Transverse colon (tissue), 4 donors: ENCODE measurements around the gene NFIC. TPM values are rescaled to one million over a fixed set of nuclear protein-coding genes. Genes with fewer than 3 reads are reported as not detected.

Source experiments
- DNase-seq: peaks from one replicate; pipeline ENCODE4 v3.0.0-alpha.2; 2019
- H3K27ac ChIP-seq, 4 donors: fragments of 200-600 bp; sonication (generic); 2 replicates each; pipeline ENCODE4 v1.5.1; 2016 to 2018; ENCODE audit warnings: inconsistent platforms in 4 of 4
- H3K27me3 ChIP-seq: fragments of 200-600 bp; sonication (generic); 2 replicates; pipeline ENCODE4 v1.5.1; 2017; ENCODE audit warnings: inconsistent platforms
- H3K36me3 ChIP-seq, 4 donors: fragments of 200-600 bp; sonication (generic); 2 replicates each; pipeline ENCODE4 v1.5.1; 2017 to 2019; ENCODE audit warnings: inconsistent platforms in 4 of 4
- H3K4me1 ChIP-seq, 4 donors: fragments of 200-600 bp; sonication (generic); 2 replicates each; pipeline ENCODE4 v1.5.1; 2017 to 2020; ENCODE audit warnings: inconsistent platforms in 4 of 4
- H3K4me3 ChIP-seq, 4 donors: fragments of 200-600 bp; sonication (generic); 1 replicate in 1 of 4; 2 replicates in 3 of 4; pipeline versions ENCODE4 v1.5.1 to v1.6.1; 2017 to 2019; ENCODE audit warnings: inconsistent platforms in 4 of 4
- H3K9me3 ChIP-seq, 2 donors: fragments of 200-600 bp; sonication (generic); 2 replicates each; pipeline ENCODE4 v1.5.1; 2017 to 2019; ENCODE audit warnings: inconsistent platforms in 2 of 2
- EP300 ChIP-seq: sonication (generic); formaldehyde crosslinking; IDR thresholded peaks from one replicate; pipeline ENCODE4 v1.6.1; 2017; ENCODE audit warnings: antibody characterized with exemption, low read depth
- POLR2A ChIP-seq: fragments of 450-650 bp; IDR thresholded peaks from one replicate; pipeline ENCODE4 v1.6.1; 2016; ENCODE audit warnings: antibody characterized with exemption, mild to moderate bottlenecking, moderate library complexity
- POLR2AphosphoS5 ChIP-seq, 3 donors: sonication (generic); formaldehyde crosslinking; IDR thresholded peaks; one replicate each; pipeline ENCODE4 v1.6.1; 2016; ENCODE audit warnings: antibody characterized with exemption in 3 of 3
- WGBS, 2 donors: methylation state at CpG; one replicate each; pipeline ENCODE4 v1.1.5; 2018; ENCODE audit warnings: low coverage in 1 of 2; 5-methylcytosine and 5-hydroxymethylcytosine counted together
- in situ Hi-C, 4 donors: fragments of 200-750 bp; cut with MboI; loops; one replicate each; pipeline versions ENCODE4 v1.15.0 to v1.15.1; 2017; ENCODE audit warnings: low sequenced_read_pairs in 3 of 4, low pct_ligation_motif_present in 1 of 4, low pct_unique_long_range_greater_than_20kb in 1 of 4
- intact Hi-C: fragments of 100-400 bp; cut with DNase I; formaldehyde crosslinking; loops from one replicate; pipeline ENCODE4 v1.15.1; 2023; ENCODE audit warnings: low total_unique reads
- small RNA-seq, 4 donors: library from RNA; depleted of rRNA; stranded (forward); fragments of <200 nt; gene quantifications; one replicate each; pipeline ENCODE3, GENCODE V24; 2016
- total RNA-seq, 4 donors: library from RNA; depleted of rRNA; stranded (reverse); fragments of >200 nt; gene quantifications; one replicate each; pipeline ENCODE4 v1.1.0, GENCODE V29; 2016
- TF ChIP-seq, protein P1 (sequence below), 5 experiments: fragments of 200-600 bp in 3 of 5; fragments of 450-650 bp in 2 of 5; sonication (generic) in 3 of 5; IDR thresholded peaks; 1 replicate in 2 of 5; 2 replicates in 3 of 5; pipeline ENCODE4 v1.5.1; 2016 to 2017; ENCODE audit warnings: antibody characterized with exemption in 5 of 5, inconsistent platforms in 3 of 5, mild to moderate bottlenecking in 2 of 5, moderate library complexity in 1 of 5

The NFIC gene
- total RNA-seq, 4 donors from 2014 or later: 39.9 to 145 (median 68.1) TPM

DNA sequence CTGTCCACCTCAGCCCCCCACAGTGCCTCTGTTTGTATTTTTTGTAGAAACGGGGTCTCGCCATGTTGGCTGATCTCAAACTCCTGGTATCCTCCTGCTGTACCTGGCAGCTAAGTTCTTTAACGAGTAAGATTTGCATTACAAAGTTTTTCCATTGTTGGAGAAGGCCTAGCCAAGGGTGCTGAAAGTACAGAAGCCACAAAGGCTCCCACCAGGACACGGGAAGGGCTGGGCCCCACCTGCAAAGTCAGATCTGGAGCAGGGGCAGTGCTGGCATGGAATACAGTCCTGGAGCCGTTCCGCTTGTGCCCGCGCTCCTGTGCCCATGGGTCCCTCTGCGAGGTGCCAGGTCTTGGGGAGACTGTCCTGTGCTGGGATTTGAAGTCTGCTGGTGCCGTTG lies 151.9 kb downstream of the NFIC start:
- Histone ChIP-seq H3K27ac (no peak overlapping the region), H3K9me3 (no peaks in the 10 kb centered on the region), H3K4me3 (no peak overlapping the region), H3K27me3 (no peaks in the 10 kb centered on the region), H3K36me3 (peaks cover 0 to 2% (median 0%) of the 10 kb centered on the region in 4 donors), H3K4me1 (peaks cover 0 to 23% (median 6%) of the 10 kb centered on the region in 4 donors)
- no peak for DNase-seq
- intact Hi-C loops (no loop called here), in situ Hi-C loops (no loop called here)
- TF ChIP-seq POLR2A (no peak), EP300 (no peak), POLR2AphosphoS5 (IDR thresholded peaks at IDR 0.05) (no peak)
- TF ChIP-seq, protein P1, sequence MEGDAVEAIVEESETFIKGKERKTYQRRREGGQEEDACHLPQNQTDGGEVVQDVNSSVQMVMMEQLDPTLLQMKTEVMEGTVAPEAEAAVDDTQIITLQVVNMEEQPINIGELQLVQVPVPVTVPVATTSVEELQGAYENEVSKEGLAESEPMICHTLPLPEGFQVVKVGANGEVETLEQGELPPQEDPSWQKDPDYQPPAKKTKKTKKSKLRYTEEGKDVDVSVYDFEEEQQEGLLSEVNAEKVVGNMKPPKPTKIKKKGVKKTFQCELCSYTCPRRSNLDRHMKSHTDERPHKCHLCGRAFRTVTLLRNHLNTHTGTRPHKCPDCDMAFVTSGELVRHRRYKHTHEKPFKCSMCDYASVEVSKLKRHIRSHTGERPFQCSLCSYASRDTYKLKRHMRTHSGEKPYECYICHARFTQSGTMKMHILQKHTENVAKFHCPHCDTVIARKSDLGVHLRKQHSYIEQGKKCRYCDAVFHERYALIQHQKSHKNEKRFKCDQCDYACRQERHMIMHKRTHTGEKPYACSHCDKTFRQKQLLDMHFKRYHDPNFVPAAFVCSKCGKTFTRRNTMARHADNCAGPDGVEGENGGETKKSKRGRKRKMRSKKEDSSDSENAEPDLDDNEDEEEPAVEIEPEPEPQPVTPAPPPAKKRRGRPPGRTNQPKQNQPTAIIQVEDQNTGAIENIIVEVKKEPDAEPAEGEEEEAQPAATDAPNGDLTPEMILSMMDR (IDR thresholded peaks at IDR 0.05): no peak
- WGBS, 2 donors: 88% methylated on average over 10 of the region's 10 CpGs; no CpG with 5 or more reads in 1 of the 2 donors

DNA sequence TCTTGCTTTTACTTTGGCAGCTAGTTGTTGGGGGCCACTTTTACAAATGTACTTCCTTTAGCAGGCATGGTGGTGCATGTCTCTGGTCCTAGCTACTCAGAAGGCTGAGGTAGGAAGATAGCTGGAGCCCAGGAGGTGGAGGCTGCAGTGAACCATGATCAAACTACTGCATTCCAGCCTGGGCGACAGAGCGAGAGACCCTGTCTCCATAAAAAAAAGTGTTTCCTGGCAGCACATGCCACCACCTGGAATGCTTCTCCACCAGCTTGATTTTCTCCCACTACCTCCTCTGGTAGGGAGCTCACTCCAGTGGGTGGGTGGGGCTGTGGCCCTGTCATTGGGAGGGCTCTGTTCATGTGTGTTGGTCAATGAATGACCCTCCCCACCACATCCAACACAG lies 152.3 kb downstream of the NFIC start:
- no peaks in the 10 kb centered on the region for H3K27me3 ChIP-seq
- 83% methylated on average over 2 of the region's 2 CpGs; no CpG with 5 or more reads in 1 of the 2 donors for WGBS, 2 donors
- intact Hi-C loops (no loop called here), in situ Hi-C loops (no loop called here)
- no peaks in the 10 kb centered on the region for H3K9me3 ChIP-seq
- no peak for DNase-seq
- TF ChIP-seq EP300: no peak
- TF ChIP-seq POLR2A: no peak
- no peak for TF ChIP-seq POLR2AphosphoS5 (IDR thresholded peaks at IDR 0.05)
- H3K4me3 ChIP-seq: no peak overlapping the region
- H3K36me3 ChIP-seq: peaks cover 0 to 6% (median 0%) of the 10 kb centered on the region in 4 donors
- H3K27ac ChIP-seq: no peak overlapping the region
- peaks cover 0 to 23% (median 6%) of the 10 kb centered on the region in 4 donors for H3K4me1 ChIP-seq

Small RNAs within 50 kb of the gene (small RNA-seq; reads per million reads assigned to genes)
- 0 reads per million in 4 donors for gene AC005514.1

Other genes with a start within 250 kb of the NFIC start
- 1 to 10 TPM in 2 of 4 donors, not detected in 2; 1.9 to 2.2 TPM for gene GNA15, start 230.6 kb upstream of the NFIC start, total RNA-seq
- gene S1PR4, start 187.8 kb upstream of the NFIC start, total RNA-seq: 10 to 100 TPM in 1 of 4 donors, 1 to 10 TPM in 1, under 1 TPM in 1, not detected in 1; 0.68 to 14.6 (median 6.0) TPM
- gene NCLN, start 180.7 kb upstream of the NFIC start, total RNA-seq: 100 to 1,000 TPM in 2 of 4 donors, 10 to 100 TPM in 2; 65.4 to 142 (median 102) TPM
- under 1 TPM in 2 of 4 donors, not detected in 2; 0.27 to 0.48 TPM for gene CELF5, start 141.9 kb upstream of the NFIC start, total RNA-seq
- 100 to 1,000 TPM in 1 of 4 donors, 10 to 100 TPM in 3; 18.7 to 100 (median 85.5) TPM for gene SMIM24, start 113.9 kb downstream of the NFIC start, total RNA-seq
- gene SMIM44, start 116.9 kb downstream of the NFIC start, total RNA-seq: 10 to 100 TPM in 1 of 4 donors, 1 to 10 TPM in 1, not detected in 2; 4.1 to 15.3 TPM
- 10 to 100 TPM in 2 of 4 donors, 1 to 10 TPM in 2; 7.2 to 13.5 (median 10.8) TPM for gene DOHH, start 134.1 kb downstream of the NFIC start, total RNA-seq
- gene FZR1, start 139.7 kb downstream of the NFIC start, total RNA-seq: 100 to 1,000 TPM in 1 of 4 donors, 10 to 100 TPM in 3; 29.1 to 107 (median 35.3) TPM
- gene TEKTIP1, start 172.6 kb downstream of the NFIC start, total RNA-seq: 1 to 10 TPM in 2 of 4 donors, not detected in 2; 2.5 to 5.2 TPM
- gene MFSD12, start 191.0 kb downstream of the NFIC start, total RNA-seq: 100 to 1,000 TPM in 1 of 4 donors, 10 to 100 TPM in 3; 35.2 to 214 (median 49.2) TPM
- 100 to 1,000 TPM in 3 of 4 donors, 10 to 100 TPM in 1; 88.9 to 555 (median 130) TPM for gene HMG20B, start 206.4 kb downstream of the NFIC start, total RNA-seq
- gene GIPC3, start 218.9 kb downstream of the NFIC start, total RNA-seq: under 1 TPM in 3 of 4 donors, not detected in 1; 0.14 to 0.95 (median 0.60) TPM
- under 1 TPM in 2 of 4 donors, not detected in 2; 0.27 to 0.79 TPM for gene TBXA2R, start 240.3 kb downstream of the NFIC start, total RNA-seq